Thymus (tissue), 11 donors: ENCODE data around the gene DIRAS2. TPM values are rescaled to one million over a fixed set of nuclear protein-coding genes. Genes with fewer than 3 reads are reported as not detected.
A peak's percentile ranks its signal among the peaks of the same experiment; 100 is the strongest.
"Not testable (repeated sequence)": the region's sequence is repeated elsewhere in the genome, so short reads cannot be mapped to it uniquely, and the experiment has no call there.

ENCODE experiments used
- DNase-seq, 9 donors: peaks; one replicate each; pipeline ENCODE4 v3.0.0-alpha.2; 2013; ENCODE audit warnings: low spot score in 9 of 9, low read depth in 6 of 9, missing footprints in 1 of 9
- H3K27ac ChIP-seq, 2 donors: one replicate each; pipeline ENCODE4 v1.5.1; 2013; ENCODE audit warnings: control low read depth in 1 of 2, low read depth in 1 of 2, low read length in 1 of 2, mild to moderate bottlenecking in 1 of 2, moderate library complexity in 1 of 2
- H3K27me3 ChIP-seq, 2 donors: one replicate each; pipeline ENCODE4 v1.5.1; 2013; ENCODE audit warnings: low read length in 1 of 2; ENCODE audit not compliant: control insufficient read depth in 2 of 2, insufficient read depth in 1 of 2
- H3K36me3 ChIP-seq, 2 donors: one replicate each; pipeline ENCODE4 v1.5.1; 2013; ENCODE audit warnings: low read length in 1 of 2, mild to moderate bottlenecking in 1 of 2, moderate library complexity in 1 of 2; ENCODE audit not compliant: control insufficient read depth in 2 of 2, insufficient read depth in 2 of 2
- H3K4me1 ChIP-seq, 2 donors: one replicate each; pipeline ENCODE4 v1.5.1; 2013; ENCODE audit warnings: low read length in 2 of 2; ENCODE audit not compliant: control insufficient read depth in 2 of 2, insufficient read depth in 2 of 2
- H3K4me3 ChIP-seq, 2 donors: one replicate each; pipeline ENCODE4 v1.5.1; 2013; ENCODE audit warnings: low read length in 2 of 2, control low read depth in 1 of 2, mild to moderate bottlenecking in 1 of 2
- H3K9me3 ChIP-seq, 2 donors: one replicate each; pipeline ENCODE4 v1.5.1; 2013; ENCODE audit warnings: low read length in 1 of 2, mild to moderate bottlenecking in 1 of 2; ENCODE audit not compliant: control insufficient read depth in 2 of 2, insufficient read depth in 1 of 2
- WGBS: extraction: QIAGEN DNeasy Blood & Tissue Kit; methylation state at CpG from one replicate; pipeline ENCODE4 v1.1.7; 2013; 5-methylcytosine and 5-hydroxymethylcytosine counted together
- polyA plus RNA-seq: library from polyadenylated mRNA; stranded (reverse); fragments of 200-250 nt; gene quantifications from one replicate; pipeline ENCODE4 v1.2.3, GENCODE V29; 2013
- total RNA-seq: library from RNA; stranded (reverse); fragments of 120-200 nt; gene quantifications from one replicate; pipeline ENCODE4 v1.2.4, GENCODE V29; 2013
- donor health status: healthy.

The DIRAS2 gene
- total and polyA plus RNA-seq, 2 donors: 0.32 to 0.42 TPM

DNA sequence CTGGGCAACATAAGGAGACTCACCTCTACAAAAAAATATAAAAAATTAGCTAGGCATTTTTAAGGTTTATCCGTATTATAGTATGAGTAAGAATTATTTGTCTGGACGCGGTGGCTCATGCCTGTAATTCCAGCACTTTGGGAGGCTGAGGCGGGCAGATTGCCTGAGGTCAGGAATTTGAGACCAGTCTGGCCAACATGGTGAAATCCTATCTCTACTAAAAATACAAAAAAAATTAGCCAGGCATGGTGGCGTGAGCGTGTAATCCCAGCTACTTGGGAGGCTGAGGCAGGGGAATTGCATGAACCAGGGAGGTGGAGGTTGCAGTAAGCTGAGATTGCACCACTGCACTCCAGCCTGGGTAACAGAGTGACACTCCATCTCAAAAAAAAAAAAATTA, 14.3 kb upstream of the DIRAS2 start:
- H3K4me3 ChIP-seq, DNase-seq, H3K9me3 ChIP-seq, H3K36me3 ChIP-seq, H3K4me1 ChIP-seq, H3K27ac ChIP-seq, H3K27me3 ChIP-seq: not testable (repeated sequence)
- 95% methylated on average over 6 of the region's 6 CpGs for WGBS

DNA sequence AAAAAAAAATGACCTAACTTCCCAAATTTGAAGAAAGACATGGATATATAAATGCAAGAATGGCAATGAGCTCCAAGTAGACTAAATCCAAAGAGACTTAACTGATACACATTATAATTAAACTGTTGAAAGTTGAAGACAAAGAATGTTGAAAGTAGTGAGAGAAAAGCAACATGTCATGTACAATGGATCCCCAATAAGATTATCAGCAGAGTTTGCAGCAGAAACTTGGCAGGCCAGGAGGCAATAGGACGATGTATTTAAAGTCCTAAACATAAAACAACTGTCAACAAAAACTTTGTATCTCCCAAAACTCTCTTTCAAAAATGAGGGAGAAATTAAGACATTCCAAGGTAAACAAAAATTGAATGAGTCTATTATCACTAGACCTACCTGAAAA, 8.6 kb upstream of the DIRAS2 start:
- Histone ChIP-seq H3K36me3 (no peaks in the 10 kb centered on the region), H3K4me3 (no peak overlapping the region), H3K27me3 (no peaks in the 10 kb centered on the region), H3K4me1 (peaks cover 8 to 10% of the 10 kb centered on the region in 2 donors), H3K9me3 (no peaks in the 10 kb centered on the region), H3K27ac (no peak overlapping the region)
- WGBS: 90% methylated on average over 1 of the region's 1 CpG
- no peak for DNase-seq

DNA sequence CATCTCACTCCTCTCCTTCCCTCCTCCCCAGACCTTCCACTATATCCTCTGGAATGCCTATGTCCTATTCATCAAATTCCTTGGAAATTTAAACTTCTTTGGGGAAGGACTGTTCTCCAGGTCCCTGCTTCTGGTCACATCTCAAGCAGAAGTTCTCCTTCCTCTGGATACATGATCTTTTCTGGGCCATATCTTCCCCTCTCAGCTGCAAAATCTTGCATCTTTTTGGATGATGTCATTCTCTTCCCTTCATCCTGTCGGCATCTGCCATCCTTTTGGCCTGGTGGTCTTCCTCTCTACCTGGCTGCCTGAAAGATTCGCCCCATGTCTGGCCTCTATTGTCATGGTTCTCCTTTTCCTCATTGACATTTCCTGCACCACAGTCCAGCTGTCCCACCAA, 5.2 kb upstream of the DIRAS2 start:
- peaks cover 14 to 17% of the 10 kb centered on the region in 2 donors for H3K4me1 ChIP-seq
- no peaks in the 10 kb centered on the region for H3K9me3 ChIP-seq
- no peaks in the 10 kb centered on the region for H3K36me3 ChIP-seq
- no peak overlapping the region for H3K4me3 ChIP-seq
- no peak for DNase-seq
- H3K27ac ChIP-seq: peak overlapping the region in 1 of 2 donors; percentile 44
- 94% methylated on average over 2 of the region's 2 CpGs for WGBS
- peaks cover 7 to 21% of the 10 kb centered on the region in 2 donors for H3K27me3 ChIP-seq

DNA sequence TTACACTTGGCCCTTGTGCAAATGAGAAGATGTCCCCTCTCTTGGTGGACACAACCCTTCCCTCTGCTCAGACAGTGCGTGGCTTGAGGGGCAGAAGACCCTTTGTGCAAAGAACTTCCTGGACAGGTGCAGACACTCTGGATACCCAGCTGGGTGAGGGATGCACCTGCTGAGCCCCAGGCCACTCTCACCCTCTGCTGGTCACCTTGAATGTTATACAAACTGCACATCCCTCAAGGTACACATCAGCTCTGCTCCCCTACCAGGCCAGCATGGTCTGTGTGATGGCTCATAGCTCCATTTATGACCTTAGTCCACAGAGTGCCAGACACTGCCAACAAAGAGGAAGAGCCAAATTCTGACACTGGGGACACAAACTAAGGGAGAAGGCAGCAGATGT, 3.1 kb upstream of the DIRAS2 start:
- H3K4me1 ChIP-seq: peaks cover 17% of the 10 kb centered on the region in 2 donors
- H3K27me3 ChIP-seq: peaks cover 18 to 42% of the 10 kb centered on the region in 2 donors
- peak in 1 of 9 donors; percentile 7 for DNase-seq
- WGBS: 67% methylated on average over 1 of the region's 1 CpG
- no peaks in the 10 kb centered on the region for H3K36me3 ChIP-seq
- H3K27ac ChIP-seq: no peak overlapping the region
- no peak overlapping the region for H3K4me3 ChIP-seq
- H3K9me3 ChIP-seq: no peaks in the 10 kb centered on the region

DNA sequence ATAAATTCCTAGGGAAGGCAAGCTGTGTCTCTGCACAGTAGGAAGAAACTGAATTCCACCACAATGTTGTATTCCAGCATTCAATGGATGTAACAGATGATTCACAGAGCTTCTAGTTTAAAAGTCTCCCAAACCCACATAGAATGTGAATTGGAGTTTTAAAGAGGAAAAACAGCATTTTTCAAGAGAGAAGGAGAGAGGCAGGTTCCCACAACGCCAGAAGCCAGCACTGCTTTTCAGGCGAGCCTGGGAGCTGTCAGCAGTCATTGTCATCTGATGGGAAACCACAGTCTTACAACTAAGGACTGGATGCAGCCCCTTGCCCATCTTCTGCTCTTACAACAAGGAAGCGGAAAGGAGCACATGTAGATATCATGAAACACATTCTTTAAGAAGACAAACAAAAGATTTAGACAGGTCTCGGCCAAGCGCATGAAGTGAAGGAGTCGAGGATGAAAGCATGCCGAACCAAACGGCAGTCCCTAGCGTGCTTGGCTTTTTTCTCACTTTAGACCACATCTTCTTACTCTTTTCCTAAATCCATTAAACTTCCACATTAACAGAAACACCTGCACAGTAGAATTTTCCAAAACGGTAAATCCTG, 638 bp downstream of the DIRAS2 start:
- Histone ChIP-seq H3K9me3 (no peaks in the 10 kb centered on the region), H3K27me3 (peaks cover 18 to 47% of the 10 kb centered on the region in 2 donors), H3K36me3 (no peaks in the 10 kb centered on the region), H3K4me3 (peak overlapping the region in 1 of 2 donors; percentile 43), H3K4me1 (peaks cover 12 to 16% of the 10 kb centered on the region in 2 donors), H3K27ac (no peak overlapping the region)
- DNase-seq: peak in 1 of 9 donors; percentile 5
- 34% methylated on average over 10 of the region's 10 CpGs for WGBS

DNA sequence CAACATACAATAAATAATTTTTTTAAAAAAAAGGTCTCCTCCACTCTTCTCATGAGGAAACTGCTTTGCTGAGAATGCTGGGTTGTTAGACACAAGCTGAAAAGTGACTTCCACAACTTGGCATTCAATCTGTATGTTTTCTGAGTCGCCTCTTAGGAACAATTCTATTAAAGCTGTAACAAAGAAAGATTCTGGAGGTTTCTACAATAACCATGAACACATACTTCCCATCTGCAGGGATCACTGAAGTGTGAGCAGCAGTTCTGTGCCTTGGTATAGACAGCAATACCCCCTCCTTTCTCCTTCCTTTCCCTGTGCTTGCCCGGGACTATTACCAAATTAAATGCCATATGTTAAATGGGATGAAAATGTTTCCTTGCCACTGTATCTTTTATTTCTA, 1.5 kb downstream of the DIRAS2 start:
- H3K27ac ChIP-seq: no peak overlapping the region
- peaks cover 7% of the 10 kb centered on the region in 2 donors for H3K4me1 ChIP-seq
- H3K9me3 ChIP-seq: no peaks in the 10 kb centered on the region
- no peaks in the 10 kb centered on the region for H3K36me3 ChIP-seq
- DNase-seq: no peak
- peaks cover 18 to 47% of the 10 kb centered on the region in 2 donors for H3K27me3 ChIP-seq
- 87% methylated on average over 2 of the region's 2 CpGs for WGBS
- H3K4me3 ChIP-seq: no peak overlapping the region

DNA sequence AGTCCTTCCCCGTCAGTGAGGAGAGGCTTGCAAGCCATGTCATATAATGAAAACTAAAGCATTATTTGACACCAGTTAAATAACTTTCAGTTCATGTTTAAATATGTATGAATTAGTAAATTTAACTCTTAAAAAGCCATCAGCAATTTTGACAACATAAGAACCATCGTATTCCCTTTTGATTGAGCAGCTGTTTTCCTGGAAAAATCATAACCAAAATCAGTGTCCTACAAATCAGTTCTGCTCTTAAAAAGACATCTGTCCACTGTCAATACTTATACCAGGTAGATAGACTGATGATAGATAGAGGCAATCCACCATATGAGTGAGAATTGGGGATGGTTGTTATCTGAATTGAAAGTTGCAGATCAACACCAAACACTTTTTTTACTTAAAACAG, 2.3 kb downstream of the DIRAS2 start:
- H3K9me3 ChIP-seq: no peaks in the 10 kb centered on the region
- no peak for DNase-seq
- H3K27ac ChIP-seq: no peak overlapping the region
- peaks cover 18 to 44% of the 10 kb centered on the region in 2 donors for H3K27me3 ChIP-seq
- 94% methylated on average over 2 of the region's 2 CpGs for WGBS
- no peaks in the 10 kb centered on the region for H3K36me3 ChIP-seq
- no peak overlapping the region for H3K4me3 ChIP-seq
- peaks cover 0 to 3% of the 10 kb centered on the region in 2 donors for H3K4me1 ChIP-seq

DNA sequence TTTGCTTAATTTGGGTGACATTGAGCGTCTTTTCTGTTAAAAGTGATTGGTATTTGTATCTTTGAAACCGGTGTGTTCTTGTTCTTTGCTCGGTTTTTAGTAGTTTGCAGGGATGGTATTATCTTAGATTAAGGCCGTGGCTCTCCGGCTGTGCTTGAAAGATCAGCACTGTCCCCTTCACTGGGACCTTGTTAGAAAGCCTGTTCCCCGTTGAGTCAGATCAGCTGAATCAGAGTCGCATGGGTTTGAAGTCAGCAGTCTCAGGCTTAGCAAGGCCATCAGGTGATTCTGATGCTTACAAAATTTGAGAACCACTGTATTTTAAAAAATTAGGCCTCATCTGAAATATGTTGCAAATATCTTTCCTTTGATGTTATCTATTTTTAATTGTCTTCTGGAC, 5.0 kb downstream of the DIRAS2 start:
- DNase-seq: no peak
- Histone ChIP-seq H3K27ac (no peak overlapping the region), H3K9me3 (no peaks in the 10 kb centered on the region), H3K4me3 (no peak overlapping the region), H3K36me3 (no peaks in the 10 kb centered on the region), H3K27me3 (peaks cover 10 to 24% of the 10 kb centered on the region in 2 donors), H3K4me1 (peaks cover 0 to 3% of the 10 kb centered on the region in 2 donors)
- WGBS: 98% methylated on average over 7 of the region's 7 CpGs

DNA sequence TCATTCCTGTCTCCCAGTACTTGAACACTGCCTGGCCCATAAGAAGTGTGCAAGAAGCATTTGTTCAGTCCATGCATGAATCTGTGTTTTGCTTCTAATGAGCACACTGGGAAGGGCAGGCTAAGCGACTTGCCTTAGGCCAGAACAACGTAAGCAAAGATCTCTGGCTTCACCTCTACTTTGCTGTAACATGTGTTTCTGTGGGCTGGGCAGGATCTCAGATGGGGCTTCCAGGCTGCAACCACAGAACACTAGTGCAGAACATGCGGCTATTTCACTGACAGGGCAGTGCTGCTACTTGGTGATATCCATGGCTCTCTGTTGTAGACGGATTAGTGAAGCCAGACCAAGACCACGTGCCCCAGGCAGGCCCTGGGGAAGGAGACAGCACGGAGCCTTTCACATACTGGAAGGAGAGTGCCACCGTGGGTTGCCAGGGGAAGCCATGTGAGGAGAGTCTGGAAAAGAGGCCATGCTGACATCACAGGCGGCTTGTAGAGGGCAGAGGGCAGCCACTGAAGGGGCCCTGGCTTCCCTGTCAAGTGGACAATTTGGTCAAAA, 9.9 kb downstream of the DIRAS2 start:
- WGBS: 96% methylated on average over 8 of the region's 8 CpGs

More for the DNA sequence above, 9.9 kb downstream of the DIRAS2 start:
- Histone ChIP-seq H3K9me3 (no peaks in the 10 kb centered on the region), H3K36me3 (no peaks in the 10 kb centered on the region), H3K4me3 (no peak overlapping the region), H3K27ac (no peak overlapping the region), H3K27me3 (no peaks in the 10 kb centered on the region), H3K4me1 (no peaks in the 10 kb centered on the region)
- no peak for DNase-seq
